ENCODE data around the gene TFB2M. TPM values are rescaled to one million over a fixed set of nuclear protein-coding genes. Genes with fewer than 3 reads are reported as not detected.
A peak's percentile ranks its signal among the peaks of the same experiment; 100 is the strongest.

Gene TFB2M
- total and polyA plus RNA-seq, 2 donors (not counting 1 experiment from before 2014, with no cell fraction given) = 8.8 to 11.6 TPM

- CTCF ChIA-PET = no interaction called here
- ATAC-seq (ENCODE audit: low read depth) = no peak
- TF ChIP-seq CTCF (IDR thresholded peaks at IDR 0.05) (no peak), EZH2 (IDR thresholded peaks at IDR 0.05; ENCODE audit: borderline replicate concordance, insufficient read depth, low read depth, low read length, poor library complexity, severe bottlenecking) (no peak)
- H3K4me2 ChIP-seq (replicated peaks; ENCODE audit: low read depth, low read length, poor library complexity, severe bottlenecking) = peak overlapping the region; percentile 29
- no peak overlapping the region for H3K4me3 ChIP-seq (ENCODE audit: control extremely low read depth in 1 of 5, extremely low read depth in 1 of 5, insufficient read depth in 1 of 5, low read depth in 2 of 5, low read length in 4 of 5)
- H3K27ac ChIP-seq (ENCODE audit: low read length in 2 of 2) = peak overlapping the region in 1 of 2 donors; percentile 54
- peaks cover 0 to 4% (median 3%) of the 10 kb centered on the region in 3 donors for H3K9me3 ChIP-seq (ENCODE audit: control extremely low read depth in 1 of 3, control insufficient read depth in 2 of 3, insufficient read depth in 1 of 3, low read length in 2 of 3)
- no peak for DNase-seq
- H3K79me2 ChIP-seq (ENCODE audit: control insufficient read depth, insufficient read depth, low read length) = peaks cover 98% of the 10 kb centered on the region
- Mint-ChIP-seq H3K9me3 (ENCODE audit: insufficient read depth) (no peaks in the 10 kb centered on the region), H3K4me3 (no peak overlapping the region), H3K27ac (no peak overlapping the region), H3K27me3 (no peaks in the 10 kb centered on the region), H3K4me1 (peaks cover 64% of the 10 kb centered on the region)
- H3K4me1 ChIP-seq (ENCODE audit: control insufficient read depth in 2 of 2, insufficient read depth in 2 of 2, low read length in 2 of 2) = peaks cover 56 to 63% of the 10 kb centered on the region in 2 donors
- H3K36me3 ChIP-seq (replicated peaks in 1 of 2; ENCODE audit: control extremely low read depth in 1 of 2, control insufficient read depth in 1 of 2, extremely low read depth in 1 of 2, insufficient read depth in 2 of 2, low read length in 1 of 2) = peaks cover 0 to 2% of the 10 kb centered on the region in 2 experiments
- POLR2A ChIA-PET = no interaction called here
- no peaks in the 10 kb centered on the region for H3K27me3 ChIP-seq (replicated peaks in 1 of 4; ENCODE audit: control extremely low read depth in 1 of 4, control insufficient read depth in 3 of 4, insufficient read depth in 4 of 4, low read length in 3 of 4)
- intact Hi-C loops (cut with micrococcal nuclease) = loop anchor here (10.0 kb wide), 1 partner anchor 78 kb away; no protein-coding TSS in a partner anchor
- H2AFZ ChIP-seq (ENCODE audit: insufficient read depth, low read depth, low read length, poor library complexity, severe bottlenecking) = no peak overlapping the region
- no peak overlapping the region for H3K9ac ChIP-seq (ENCODE audit: low read length)
- peaks cover 23% of the 10 kb centered on the region for H4K20me1 ChIP-seq (ENCODE audit: control insufficient read depth, insufficient read depth, low read length, poor library complexity, severe bottlenecking)
- WGBS (ENCODE audit: insufficient coverage) = no CpG with 5 or more reads among the region's 3 CpGs
Observed at GRCh38 chr1:246576709-246577032, 10.6 kb upstream of the TFB2M start.

GRCh38 chr1:246573491-246573890 lies 7.4 kb upstream of the TFB2M start:
- Mint-ChIP-seq H3K27me3 (no peaks in the 10 kb centered on the region), H3K4me1 (peaks cover 64% of the 10 kb centered on the region), H3K27ac (peak overlapping the region; percentile 69), H3K9me3 (ENCODE audit: insufficient read depth) (peaks cover 2% of the 10 kb centered on the region), H3K4me3 (peak overlapping the region; percentile 9)
- Histone ChIP-seq H3K79me2 (ENCODE audit: control insufficient read depth, insufficient read depth, low read length) (peaks cover 97% of the 10 kb centered on the region), H3K27ac (ENCODE audit: low read length in 2 of 2) (peak overlapping the region; percentile 40 to 83), H3K36me3 (replicated peaks in 1 of 2; ENCODE audit: control extremely low read depth in 1 of 2, control insufficient read depth in 1 of 2, extremely low read depth in 1 of 2, insufficient read depth in 2 of 2, low read length in 1 of 2) (peaks cover 0 to 2% of the 10 kb centered on the region in 2 experiments), H2AFZ (ENCODE audit: insufficient read depth, low read depth, low read length, poor library complexity, severe bottlenecking) (peak overlapping the region; percentile 30), H3K4me3 (ENCODE audit: control extremely low read depth in 1 of 5, extremely low read depth in 1 of 5, insufficient read depth in 1 of 5, low read depth in 2 of 5, low read length in 4 of 5) (peak overlapping the region in 1 of 5 experiments; percentile 6), H3K9ac (ENCODE audit: low read length) (peak overlapping the region; percentile 19), H3K4me1 (ENCODE audit: control insufficient read depth in 2 of 2, insufficient read depth in 2 of 2, low read length in 2 of 2) (peaks cover 69% of the 10 kb centered on the region in 2 donors), H3K9me3 (ENCODE audit: control extremely low read depth in 1 of 3, control insufficient read depth in 2 of 3, insufficient read depth in 1 of 3, low read length in 2 of 3) (peaks cover 0 to 10% (median 3%) of the 10 kb centered on the region in 3 donors), H4K20me1 (ENCODE audit: control insufficient read depth, insufficient read depth, low read length, poor library complexity, severe bottlenecking) (peaks cover 9% of the 10 kb centered on the region), H3K27me3 (replicated peaks in 1 of 4; ENCODE audit: control extremely low read depth in 1 of 4, control insufficient read depth in 3 of 4, insufficient read depth in 4 of 4, low read length in 3 of 4) (no peaks in the 10 kb centered on the region), H3K4me2 (replicated peaks; ENCODE audit: low read depth, low read length, poor library complexity, severe bottlenecking) (peak overlapping the region; percentile 54)
- intact Hi-C loops (cut with micrococcal nuclease) = loop anchor here (10.0 kb wide), 1 partner anchor 81 kb away; no protein-coding TSS in a partner anchor
- WGBS (ENCODE audit: insufficient coverage) = 14% methylated on average over 3 of the region's 6 CpGs
- TF ChIP-seq CTCF (IDR thresholded peaks at IDR 0.05) (no peak), EZH2 (IDR thresholded peaks at IDR 0.05; ENCODE audit: borderline replicate concordance, insufficient read depth, low read depth, low read length, poor library complexity, severe bottlenecking) (no peak)
- CTCF ChIA-PET = interaction anchor here (0.5 kb wide), 1 partner anchor 1428 kb away, joined by 3 read pairs; no protein-coding TSS in a partner anchor
- no peak for ATAC-seq (ENCODE audit: low read depth)
- POLR2A ChIA-PET = no interaction called here
- no peak for DNase-seq

All from B cell (primary cell).